Measurements from ENCODE around the gene FGF14.

Gene FGF14

DNA sequence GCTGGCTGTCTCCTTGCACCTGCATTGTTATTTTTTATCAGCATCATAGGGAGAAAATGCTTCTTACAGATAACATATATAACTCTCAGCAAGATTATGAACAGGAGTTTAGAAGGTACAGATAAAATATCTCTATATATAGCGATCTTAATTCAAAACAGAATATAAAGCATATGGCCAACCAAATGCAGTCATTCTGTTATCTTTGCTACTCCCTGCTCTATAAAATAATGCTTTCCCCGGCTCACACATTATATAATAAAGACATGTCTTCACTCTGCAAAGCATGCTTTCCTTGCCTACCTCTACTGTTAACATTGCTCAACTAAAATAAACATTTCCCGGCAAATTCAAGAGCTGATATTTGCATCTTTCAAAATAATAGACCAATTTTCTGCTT, 161.7 kb downstream of the FGF14 start:
- no peak for DNase-seq

- no peak for DNase-seq
Measured at GRCh38 chr13:102237230-102237629, 164.6 kb downstream of the FGF14 start.

DNA sequence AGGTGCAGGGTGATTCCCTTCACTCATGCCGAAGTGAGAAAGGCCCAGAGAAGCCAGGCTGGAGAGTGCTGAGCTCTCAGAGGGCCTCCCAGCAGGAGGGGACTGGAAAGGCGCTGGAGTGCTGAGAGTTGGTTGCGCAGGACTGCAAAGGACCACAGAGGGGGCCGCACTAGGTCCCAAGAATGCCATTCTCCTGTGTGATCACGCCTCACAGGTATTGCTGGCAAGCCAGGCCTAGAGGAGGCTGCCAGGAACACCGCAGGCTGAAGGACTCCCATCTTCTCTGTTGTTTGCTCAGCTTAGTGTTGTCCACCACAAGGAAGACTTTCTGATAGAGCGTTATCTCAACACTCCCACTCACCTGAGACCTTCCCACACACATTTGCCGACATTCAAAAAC, 165.0 kb downstream of the FGF14 start:
- no peak for DNase-seq

DNA sequence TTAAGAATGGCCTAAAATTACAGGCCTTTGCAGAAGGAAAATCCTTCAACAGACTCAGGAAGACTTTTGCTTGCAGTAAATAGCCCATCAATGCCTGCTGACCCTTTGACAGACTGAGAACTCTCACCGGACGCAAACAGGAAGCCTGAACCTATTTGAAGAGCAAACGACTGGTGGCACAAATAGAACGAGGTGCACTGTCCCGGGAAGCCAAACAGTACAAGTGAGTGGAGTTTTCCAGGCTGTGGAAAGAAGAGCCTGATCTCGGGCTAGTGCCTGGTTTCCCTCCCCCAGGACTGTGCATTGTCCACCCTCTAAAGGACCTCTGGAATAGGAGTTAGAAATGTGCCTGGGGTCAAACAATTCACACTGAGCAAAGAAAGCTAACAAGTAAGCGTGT, 165.5 kb downstream of the FGF14 start:
- DNase-seq, result no peak

- DNase-seq, result no peak
Measured at GRCh38 chr13:102235689-102236088, 166.2 kb downstream of the FGF14 start.

GRCh38 chr13:102234618-102235017, 167.2 kb downstream of the FGF14 start:
- no peak for DNase-seq

GRCh38 chr13:102233566-102234208, 168.2 kb downstream of the FGF14 start:
- no peak for DNase-seq

DNA sequence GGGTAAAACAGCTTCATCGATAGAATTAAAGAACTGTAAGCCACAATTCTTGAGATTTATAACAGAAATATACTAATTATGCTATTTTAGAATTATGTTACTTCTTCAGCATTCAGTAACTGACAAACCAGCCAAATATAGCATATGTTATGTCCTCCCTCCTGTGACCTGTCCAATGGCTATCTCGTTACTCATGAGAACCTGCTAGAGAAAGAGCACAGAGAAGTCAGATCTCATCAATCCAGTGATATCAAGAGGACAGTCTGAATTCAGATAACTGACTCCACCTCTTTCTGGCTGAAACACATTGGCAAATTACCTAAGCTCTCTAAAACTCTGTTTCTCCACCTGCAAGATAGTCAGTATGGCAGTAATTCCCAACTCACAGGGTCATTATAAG, 170.4 kb downstream of the FGF14 start:
- DNase-seq, result no peak

DNA sequence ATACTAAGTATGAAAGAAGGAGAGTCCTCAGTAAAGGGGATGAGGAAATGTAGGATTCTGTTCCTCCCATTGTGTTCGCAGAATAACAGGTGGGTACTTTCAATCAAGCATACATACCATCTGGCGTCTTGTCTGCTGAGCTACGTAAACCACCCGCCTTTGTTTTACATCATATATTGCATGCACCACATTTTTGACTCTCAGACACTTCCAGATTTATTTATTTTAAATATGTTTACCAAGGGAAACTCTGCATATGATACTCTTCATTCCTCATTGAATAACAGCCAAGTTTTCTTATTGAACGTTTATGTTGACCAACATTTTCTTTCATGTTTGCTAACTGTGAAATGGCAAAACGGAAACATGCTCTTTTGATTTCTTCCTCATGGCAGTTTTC, 174.1 kb downstream of the FGF14 start:
- peak in 1 of 2 experiments; percentile 42 for DNase-seq

DNA sequence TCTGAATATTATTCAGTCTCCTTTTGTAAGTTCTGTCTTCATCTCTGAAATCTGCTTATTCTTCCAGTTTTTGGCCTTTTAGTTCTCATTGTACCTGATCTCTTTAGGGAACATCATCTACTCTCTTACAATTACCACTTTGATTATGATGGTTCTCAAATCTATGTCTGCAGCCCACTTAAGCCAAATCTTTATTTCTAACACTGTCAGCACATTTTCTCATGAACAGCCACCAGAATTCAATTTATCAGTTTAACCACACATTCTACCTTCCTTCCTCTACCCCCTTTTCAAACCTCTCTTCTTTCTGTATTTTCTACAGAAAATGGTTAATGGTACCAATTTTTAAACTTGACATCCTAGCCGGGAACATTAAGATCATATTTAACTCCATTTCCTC, 175.3 kb downstream of the FGF14 start:
- DNase-seq, result no peak

- DNase-seq, result no peak
Measured at GRCh38 chr13:102225892-102226291, 176.0 kb downstream of the FGF14 start.

GRCh38 chr13:102220681-102221228, 181.1 kb downstream of the FGF14 start:
- no peak for DNase-seq

- no peak for DNase-seq
Measured at GRCh38 chr13:102214956-102215355, 186.9 kb downstream of the FGF14 start.

- DNase-seq, result no peak
Measured at GRCh38 chr13:102212729-102213128, 189.1 kb downstream of the FGF14 start.

DNA sequence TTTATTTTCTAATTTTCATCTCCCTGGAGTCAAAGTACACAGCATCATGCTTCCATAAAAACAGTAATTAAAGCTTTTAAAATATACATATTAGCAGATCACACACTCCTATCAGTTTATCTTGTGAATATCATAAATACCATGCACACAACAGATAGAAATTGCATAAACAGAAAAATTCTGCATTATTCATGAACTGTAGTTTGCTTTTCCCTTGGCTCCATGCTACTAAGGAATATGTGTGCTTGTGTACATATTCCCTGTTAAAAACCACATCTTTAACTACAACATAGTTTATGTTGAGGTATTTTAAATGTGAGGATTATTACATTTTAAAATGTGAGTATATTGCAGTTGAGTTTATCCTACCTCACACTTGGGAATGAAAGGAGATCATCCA, 193.5 kb downstream of the FGF14 start:
- DNase-seq, result no peak

GRCh38 chr13:102207680-102208342, 194.0 kb downstream of the FGF14 start:
- DNase-seq, result no peak

GRCh38 chr13:102203718-102204117, 198.1 kb downstream of the FGF14 start:
- no peak for DNase-seq

- DNase-seq, result no peak
Measured at GRCh38 chr13:102198418-102199311, 203.2 kb downstream of the FGF14 start.

GRCh38 chr13:102197193-102197592, 204.7 kb downstream of the FGF14 start:
- DNase-seq, result no peak

DNA sequence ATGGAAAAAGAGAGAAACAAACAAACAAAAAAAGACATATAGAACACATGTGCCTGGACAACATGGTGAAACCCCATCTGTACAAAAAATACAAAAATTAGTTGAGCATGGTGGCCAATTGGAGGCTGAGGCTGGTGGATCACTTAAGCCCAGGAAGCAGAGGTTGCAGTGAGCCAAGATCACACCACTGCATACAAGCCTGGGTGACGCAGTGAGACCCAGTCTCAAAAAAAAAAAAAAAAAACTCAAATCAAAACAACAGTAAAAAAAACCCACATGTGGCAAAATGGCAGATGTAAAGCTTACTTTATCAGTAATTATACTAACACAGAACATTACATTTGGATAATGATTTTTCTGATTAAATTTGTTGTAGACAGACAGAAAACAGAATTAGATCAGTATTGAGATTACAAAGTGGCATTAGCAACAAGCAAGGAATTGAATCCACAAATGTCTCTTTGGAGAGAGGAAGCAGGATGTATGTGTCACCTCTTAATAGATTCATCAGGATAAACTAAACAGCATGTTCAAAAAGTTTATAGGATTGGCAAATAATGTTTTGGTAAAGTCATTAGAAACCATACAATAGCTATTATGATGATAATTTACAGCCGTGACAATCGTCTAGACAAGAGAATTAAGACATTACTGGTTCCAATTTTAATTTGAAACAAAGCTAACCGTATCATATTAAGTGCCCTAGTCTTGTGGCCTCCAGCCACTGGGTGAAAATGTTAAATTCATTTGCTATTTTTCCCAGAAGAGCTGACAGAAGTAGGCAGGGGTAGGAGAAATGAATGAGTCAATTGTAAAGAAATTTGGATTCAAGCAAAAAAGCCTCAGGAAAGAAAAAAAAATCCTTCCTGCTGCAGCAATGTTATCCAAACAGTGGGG, 206.0 kb downstream of the FGF14 start:
- no peak for DNase-seq

DNA sequence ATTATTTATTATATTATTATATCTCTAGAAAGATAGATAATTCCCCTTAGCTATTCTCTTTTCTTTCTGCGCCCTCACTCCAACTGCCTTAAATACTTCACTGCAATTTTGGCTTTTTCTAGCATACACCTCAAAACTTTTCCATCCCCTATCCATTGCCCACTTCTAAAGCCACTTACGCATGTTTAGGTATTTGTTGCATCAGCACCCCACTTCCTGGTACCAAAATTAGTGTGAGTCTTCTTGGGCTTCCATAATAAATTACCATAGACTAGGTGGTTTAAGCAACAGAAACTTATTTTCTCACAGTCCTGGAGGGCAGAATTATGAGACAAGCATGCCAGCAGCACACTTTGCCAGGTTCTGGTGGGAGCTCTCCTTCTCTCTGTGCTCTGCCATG, 209.0 kb downstream of the FGF14 start:
- no peak for DNase-seq

DNA sequence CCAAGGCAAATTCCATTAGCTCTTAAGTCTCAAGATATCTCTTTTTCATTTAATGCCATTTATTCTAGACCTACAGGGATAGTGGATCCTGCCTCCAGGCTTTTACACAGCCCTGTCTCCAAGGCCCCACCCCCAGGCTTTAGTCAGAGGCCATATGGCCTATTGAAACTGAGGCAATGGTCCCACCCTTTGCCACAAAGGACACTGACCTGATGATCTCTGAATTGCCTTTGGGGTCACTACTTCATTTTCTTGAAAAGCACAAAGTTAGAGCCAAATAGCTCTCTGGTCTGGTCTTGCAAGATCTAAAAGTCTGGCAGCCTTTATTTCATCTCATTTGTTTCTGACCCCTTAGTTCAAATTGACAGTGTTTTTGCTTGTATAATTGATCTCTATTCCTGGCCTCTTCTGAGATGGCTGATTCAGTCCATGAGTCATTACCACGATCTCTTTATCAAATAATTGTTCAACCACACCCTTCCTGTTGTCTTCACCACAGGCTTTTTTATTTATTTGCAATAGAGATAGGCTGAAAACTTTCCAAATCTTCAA, 209.8 kb downstream of the FGF14 start:
- no peak for DNase-seq

All from cerebellar nuclear complex (tissue), 1 donor.